Spleen (tissue), 7 donors: ENCODE results near the gene SLC39A13.

ENCODE experiments used
- POLR2A ChIP-seq, 3 donors: fragments of 450-650 bp; IDR thresholded peaks; one replicate each; pipeline ENCODE4 v1.5.1; 2017; ENCODE audit warnings: antibody characterized with exemption in 3 of 3, mild to moderate bottlenecking in 1 of 3
- POLR2AphosphoS5 ChIP-seq, 3 donors: sonication (generic); formaldehyde crosslinking; IDR thresholded peaks; one replicate each; pipeline ENCODE4 v1.5.1; 2017; ENCODE audit warnings: antibody characterized with exemption in 3 of 3
- TF ChIP-seq, protein P1 (sequence below), 11 experiments: fragments of 200-600 bp in 7 of 11; fragments of 450-650 bp in 4 of 11; sonication (generic) in 4 of 11; IDR thresholded peaks in 8 of 11; conservative IDR thresholded peaks in 3 of 11; 1 replicate in 7 of 11; 2 replicates in 4 of 11; pipeline versions ENCODE4 v1.4.0 to v1.8.0; 2016 to 2021; ENCODE audit warnings: antibody characterized with exemption in 11 of 11, inconsistent platforms in 4 of 11, mild to moderate bottlenecking in 1 of 11
- donor health status: DM: no; HTN: no; CAD: no; lungs with moderate emphysema.
- donor health status: DM: no; HTN: no; CAD: no.
- donor health status: DM: no; HTN: no; CAD: no.

GRCh38 chr11:47390422-47390760 is 18.0 kb upstream of the SLC39A13 start:
- TF ChIP-seq, protein P1, sequence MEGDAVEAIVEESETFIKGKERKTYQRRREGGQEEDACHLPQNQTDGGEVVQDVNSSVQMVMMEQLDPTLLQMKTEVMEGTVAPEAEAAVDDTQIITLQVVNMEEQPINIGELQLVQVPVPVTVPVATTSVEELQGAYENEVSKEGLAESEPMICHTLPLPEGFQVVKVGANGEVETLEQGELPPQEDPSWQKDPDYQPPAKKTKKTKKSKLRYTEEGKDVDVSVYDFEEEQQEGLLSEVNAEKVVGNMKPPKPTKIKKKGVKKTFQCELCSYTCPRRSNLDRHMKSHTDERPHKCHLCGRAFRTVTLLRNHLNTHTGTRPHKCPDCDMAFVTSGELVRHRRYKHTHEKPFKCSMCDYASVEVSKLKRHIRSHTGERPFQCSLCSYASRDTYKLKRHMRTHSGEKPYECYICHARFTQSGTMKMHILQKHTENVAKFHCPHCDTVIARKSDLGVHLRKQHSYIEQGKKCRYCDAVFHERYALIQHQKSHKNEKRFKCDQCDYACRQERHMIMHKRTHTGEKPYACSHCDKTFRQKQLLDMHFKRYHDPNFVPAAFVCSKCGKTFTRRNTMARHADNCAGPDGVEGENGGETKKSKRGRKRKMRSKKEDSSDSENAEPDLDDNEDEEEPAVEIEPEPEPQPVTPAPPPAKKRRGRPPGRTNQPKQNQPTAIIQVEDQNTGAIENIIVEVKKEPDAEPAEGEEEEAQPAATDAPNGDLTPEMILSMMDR (IDR thresholded peaks at IDR 0.05 in 8 of 11, conservative IDR thresholded peaks at IDR 0.05 in 3 of 11), result no peak
- TF ChIP-seq POLR2A (IDR thresholded peaks at IDR 0.05), result no peak
- TF ChIP-seq POLR2AphosphoS5 (IDR thresholded peaks at IDR 0.05), result no peak
